Vagina (tissue), 2 donors: ENCODE data around the gene SAMD3.
"Not testable (repeated sequence)": the region's sequence is repeated elsewhere in the genome, so short reads cannot be mapped to it uniquely, and the experiment has no call there.

Experiments used
- CTCF ChIP-seq, 3 experiments: fragments of 450-650 bp in 2 of 3; fragments of 200-600 bp in 1 of 3; sonication (generic) in 1 of 3; IDR thresholded peaks; one replicate each; pipeline ENCODE4 v1.5.1; 2017 to 2019; ENCODE audit warnings: antibody characterized with exemption in 3 of 3, mild to moderate bottlenecking in 2 of 3, moderate library complexity in 2 of 3
- POLR2A ChIP-seq, 2 donors: fragments of 450-650 bp; IDR thresholded peaks; one replicate each; pipeline ENCODE4 v1.6.1; 2017; ENCODE audit warnings: antibody characterized with exemption in 2 of 2, mild to moderate bottlenecking in 2 of 2, moderate library complexity in 2 of 2
- POLR2AphosphoS5 ChIP-seq, 2 donors: sonication (generic); formaldehyde crosslinking; IDR thresholded peaks; one replicate each; pipeline ENCODE4 v1.9.0; 2017; ENCODE audit warnings: antibody characterized with exemption in 2 of 2, mild to moderate bottlenecking in 2 of 2, low read depth in 1 of 2; ENCODE audit not compliant: insufficient read depth in 1 of 2

GRCh38 chr6:130230531-130230930 lies 7.8 kb upstream of the SAMD3 start:
- not testable (repeated sequence) for TF ChIP-seq POLR2A (IDR thresholded peaks at IDR 0.05); CTCF (IDR thresholded peaks at IDR 0.05); POLR2AphosphoS5 (IDR thresholded peaks at IDR 0.05; ENCODE audit: insufficient read depth in 1 of 2, low read depth in 1 of 2)
